HCT116 (cell line): Measurements from ENCODE around the gene ITGAL.

Source experiments
- CEBPB ChIP-seq: IDR thresholded peaks from 2 replicates; pipeline ENCODE4 v1.6.1; 2012; ENCODE audit warnings: low read depth
- EGR1 ChIP-seq: IDR thresholded peaks from 2 replicates; pipeline ENCODE4 v1.6.1; 2012; ENCODE audit warnings: low read depth
- ELF1 ChIP-seq: IDR thresholded peaks from 2 replicates; pipeline ENCODE4 v1.6.1; 2012; ENCODE audit warnings: low read depth, borderline replicate concordance
- EZH2 ChIP-seq: fragments of 200-600 bp; sonication (generic); IDR thresholded peaks from 2 replicates; pipeline ENCODE4 v1.6.1; 2017; ENCODE audit warnings: antibody characterized with exemption, mixed run types
- POLR2A ChIP-seq: IDR thresholded peaks from 2 replicates; pipeline ENCODE4 v1.7.0; 2011; ENCODE audit warnings: borderline replicate concordance; ENCODE audit not compliant: insufficient read depth, insufficient read length; ENCODE audit errors: extremely low read depth
- POLR2AphosphoS5 ChIP-seq: IDR thresholded peaks from 2 replicates; pipeline ENCODE4 v1.6.1; 2011; ENCODE audit warnings: mild to moderate bottlenecking, low read depth, low read length, moderate library complexity
- RAD21 ChIP-seq: IDR thresholded peaks from 2 replicates; pipeline ENCODE4 v1.6.1; 2012; ENCODE audit warnings: low read depth, mild to moderate bottlenecking
- SIN3A ChIP-seq: IDR thresholded peaks from 2 replicates; pipeline ENCODE4 v1.6.1; 2012; ENCODE audit warnings: low read depth
- SP1 ChIP-seq: IDR thresholded peaks from 2 replicates; pipeline ENCODE4 v1.6.1; 2012; ENCODE audit warnings: low read depth
- TCF7L2 ChIP-seq: IDR thresholded peaks from 2 replicates; pipeline ENCODE4 v1.7.0; 2011; ENCODE audit warnings: borderline replicate concordance, inconsistent platforms; ENCODE audit not compliant: insufficient read depth, insufficient read length; ENCODE audit errors: extremely low read depth
- ZNF274 ChIP-seq: fragments of 200-500 bp; sonication (Bioruptor generic); IDR thresholded peaks from 2 replicates; pipeline ENCODE4 v1.6.1; 2014; ENCODE audit warnings: mild to moderate bottlenecking, low read depth, low read length, inconsistent platforms
- TF ChIP-seq, protein P1 (sequence below), 3 experiments: fragments of 200-600 bp in 1 of 3; sonication (generic) in 1 of 3; IDR thresholded peaks in 2 of 3; conservative IDR thresholded peaks in 1 of 3; 2 replicates each; pipeline ENCODE4 v1.5.1; 2012 to 2017; ENCODE audit warnings: low read depth in 2 of 3, low read length in 2 of 3, antibody characterized with exemption in 1 of 3, borderline replicate concordance in 1 of 3, control low read depth in 1 of 3, mild to moderate bottlenecking in 1 of 3, mixed read lengths in 1 of 3, mixed run types in 1 of 3, moderate library complexity in 1 of 3; ENCODE audit not compliant: insufficient read depth in 1 of 3
- TF ChIP-seq, protein P2 (sequence below): IDR thresholded peaks from 2 replicates; pipeline ENCODE4 v1.6.1; 2012; ENCODE audit warnings: low read depth

GRCh38 chr16:30482366-30482765 lies 9.8 kb downstream of the ITGAL start:
- no peak for TF ChIP-seq SP1
- TF ChIP-seq, protein P1, sequence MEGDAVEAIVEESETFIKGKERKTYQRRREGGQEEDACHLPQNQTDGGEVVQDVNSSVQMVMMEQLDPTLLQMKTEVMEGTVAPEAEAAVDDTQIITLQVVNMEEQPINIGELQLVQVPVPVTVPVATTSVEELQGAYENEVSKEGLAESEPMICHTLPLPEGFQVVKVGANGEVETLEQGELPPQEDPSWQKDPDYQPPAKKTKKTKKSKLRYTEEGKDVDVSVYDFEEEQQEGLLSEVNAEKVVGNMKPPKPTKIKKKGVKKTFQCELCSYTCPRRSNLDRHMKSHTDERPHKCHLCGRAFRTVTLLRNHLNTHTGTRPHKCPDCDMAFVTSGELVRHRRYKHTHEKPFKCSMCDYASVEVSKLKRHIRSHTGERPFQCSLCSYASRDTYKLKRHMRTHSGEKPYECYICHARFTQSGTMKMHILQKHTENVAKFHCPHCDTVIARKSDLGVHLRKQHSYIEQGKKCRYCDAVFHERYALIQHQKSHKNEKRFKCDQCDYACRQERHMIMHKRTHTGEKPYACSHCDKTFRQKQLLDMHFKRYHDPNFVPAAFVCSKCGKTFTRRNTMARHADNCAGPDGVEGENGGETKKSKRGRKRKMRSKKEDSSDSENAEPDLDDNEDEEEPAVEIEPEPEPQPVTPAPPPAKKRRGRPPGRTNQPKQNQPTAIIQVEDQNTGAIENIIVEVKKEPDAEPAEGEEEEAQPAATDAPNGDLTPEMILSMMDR (IDR thresholded peaks at IDR 0.05 in 2 of 3, conservative IDR thresholded peaks at IDR 0.05 in 1 of 3; ENCODE audit: borderline replicate concordance in 1 of 3, insufficient read depth in 1 of 3, low read depth in 2 of 3, low read length in 2 of 3): peak; percentile 40 to 60 (median 56); a peak in 5 of 6 replicates
- TF ChIP-seq POLR2A: no peak
- TF ChIP-seq SIN3A: no peak
- TF ChIP-seq CEBPB: no peak
- no peak for TF ChIP-seq EZH2
- peak; percentile 37 for TF ChIP-seq RAD21
- TF ChIP-seq EGR1: no peak
- TF ChIP-seq POLR2AphosphoS5: no peak
- TF ChIP-seq, protein P2, sequence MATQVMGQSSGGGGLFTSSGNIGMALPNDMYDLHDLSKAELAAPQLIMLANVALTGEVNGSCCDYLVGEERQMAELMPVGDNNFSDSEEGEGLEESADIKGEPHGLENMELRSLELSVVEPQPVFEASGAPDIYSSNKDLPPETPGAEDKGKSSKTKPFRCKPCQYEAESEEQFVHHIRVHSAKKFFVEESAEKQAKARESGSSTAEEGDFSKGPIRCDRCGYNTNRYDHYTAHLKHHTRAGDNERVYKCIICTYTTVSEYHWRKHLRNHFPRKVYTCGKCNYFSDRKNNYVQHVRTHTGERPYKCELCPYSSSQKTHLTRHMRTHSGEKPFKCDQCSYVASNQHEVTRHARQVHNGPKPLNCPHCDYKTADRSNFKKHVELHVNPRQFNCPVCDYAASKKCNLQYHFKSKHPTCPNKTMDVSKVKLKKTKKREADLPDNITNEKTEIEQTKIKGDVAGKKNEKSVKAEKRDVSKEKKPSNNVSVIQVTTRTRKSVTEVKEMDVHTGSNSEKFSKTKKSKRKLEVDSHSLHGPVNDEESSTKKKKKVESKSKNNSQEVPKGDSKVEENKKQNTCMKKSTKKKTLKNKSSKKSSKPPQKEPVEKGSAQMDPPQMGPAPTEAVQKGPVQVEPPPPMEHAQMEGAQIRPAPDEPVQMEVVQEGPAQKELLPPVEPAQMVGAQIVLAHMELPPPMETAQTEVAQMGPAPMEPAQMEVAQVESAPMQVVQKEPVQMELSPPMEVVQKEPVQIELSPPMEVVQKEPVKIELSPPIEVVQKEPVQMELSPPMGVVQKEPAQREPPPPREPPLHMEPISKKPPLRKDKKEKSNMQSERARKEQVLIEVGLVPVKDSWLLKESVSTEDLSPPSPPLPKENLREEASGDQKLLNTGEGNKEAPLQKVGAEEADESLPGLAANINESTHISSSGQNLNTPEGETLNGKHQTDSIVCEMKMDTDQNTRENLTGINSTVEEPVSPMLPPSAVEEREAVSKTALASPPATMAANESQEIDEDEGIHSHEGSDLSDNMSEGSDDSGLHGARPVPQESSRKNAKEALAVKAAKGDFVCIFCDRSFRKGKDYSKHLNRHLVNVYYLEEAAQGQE: no peak
- no peak for TF ChIP-seq TCF7L2
- TF ChIP-seq ELF1: no peak
- TF ChIP-seq ZNF274: no peak
